ENCODE results near the gene ZNF521. TPM values are rescaled to one million over a fixed set of nuclear protein-coding genes. Genes with fewer than 3 reads are reported as not detected.
A peak's percentile ranks its signal among the peaks of the same experiment; 100 is the strongest.

ZNF521 gene
- polyA plus RNA-seq, 3 donors, result 0.07 to 0.20 TPM; not detected in 1

GRCh38 chr18:25282282-25282681, 69.7 kb downstream of the ZNF521 start:
- Mint-ChIP-seq H3K9me3 (peaks cover 0 to 3% (median 0%) of the 10 kb centered on the region in 7 donors), H3K36me3 (no peaks in the 10 kb centered on the region), H3K27ac (peak overlapping the region in 1 of 7 donors; percentile 39), H3K27me3 (ENCODE audit: low read depth in 3 of 3) (peaks cover 0 to 5% (median 1%) of the 10 kb centered on the region in 3 donors), H3K4me3 (peak overlapping the region in 1 of 2 donors; percentile 19), H3K4me1 (peaks cover 11% of the 10 kb centered on the region)
- Histone ChIP-seq H4K20me1 (ENCODE audit: insufficient read depth, low read length) (no peaks in the 10 kb centered on the region), H2AFZ (ENCODE audit: insufficient read depth, low read depth, low read length, poor library complexity, severe bottlenecking) (peak overlapping the region; percentile 8), H3K79me2 (ENCODE audit: insufficient read depth, low read length) (no peaks in the 10 kb centered on the region), H3K4me3 (replicated peaks in 1 of 3; ENCODE audit: low read depth in 2 of 3, low read length in 3 of 3) (no peak overlapping the region), H3K4me2 (replicated peaks; ENCODE audit: extremely low read depth, low read length, poor library complexity, severe bottlenecking) (no peak overlapping the region), H3K36me3 (replicated peaks in 1 of 2; ENCODE audit: control insufficient read depth in 1 of 2, insufficient read depth in 2 of 2, low read length in 2 of 2) (no peaks in the 10 kb centered on the region), H3K27ac (ENCODE audit: low read depth in 1 of 2, low read length in 2 of 2) (no peak overlapping the region), H3K4me1 (ENCODE audit: control insufficient read depth in 1 of 2, insufficient read depth in 2 of 2, low read length in 2 of 2) (peaks cover 3 to 11% of the 10 kb centered on the region in 2 donors), H3K27me3 (ENCODE audit: control insufficient read depth in 2 of 2, insufficient read depth in 2 of 2, low read length in 2 of 2) (no peaks in the 10 kb centered on the region), H3K9ac (ENCODE audit: insufficient read depth, low read length, poor library complexity, severe bottlenecking) (no peak overlapping the region), H3K9me3 (replicated peaks in 1 of 2; ENCODE audit: control insufficient read depth in 1 of 2, insufficient read depth in 1 of 2, low read length in 2 of 2) (no peaks in the 10 kb centered on the region)
- WGBS (ENCODE audit: insufficient coverage), result 56% methylated on average over 3 of the region's 8 CpGs
- intact Hi-C loops (cut with micrococcal nuclease), result no loop called here
- DNase-seq, result peak in 2 of 3 donors; percentile 18 to 19
- TF ChIP-seq CTCF (IDR thresholded peaks at IDR 0.05), result no peak

GRCh38 chr18:25281556-25281955, 70.4 kb downstream of the ZNF521 start:
- Mint-ChIP-seq H3K4me1 (peaks cover 11% of the 10 kb centered on the region), H3K9me3 (peaks cover 0 to 3% (median 0%) of the 10 kb centered on the region in 7 donors), H3K27ac (no peak overlapping the region), H3K36me3 (no peaks in the 10 kb centered on the region), H3K4me3 (peak overlapping the region in 1 of 2 donors; percentile 67), H3K27me3 (ENCODE audit: low read depth in 3 of 3) (peaks cover 0 to 5% (median 1%) of the 10 kb centered on the region in 3 donors)
- H3K9me3 ChIP-seq (replicated peaks in 1 of 2; ENCODE audit: control insufficient read depth in 1 of 2, insufficient read depth in 1 of 2, low read length in 2 of 2), result no peaks in the 10 kb centered on the region
- peak in 2 of 3 donors; percentile 20 to 44 for DNase-seq
- intact Hi-C loops (cut with micrococcal nuclease), result no loop called here
- H3K79me2 ChIP-seq (ENCODE audit: insufficient read depth, low read length), result no peaks in the 10 kb centered on the region
- WGBS (ENCODE audit: insufficient coverage), result 38% methylated on average over 3 of the region's 6 CpGs
- H3K4me3 ChIP-seq (replicated peaks in 1 of 3; ENCODE audit: low read depth in 2 of 3, low read length in 3 of 3), result no peak overlapping the region
- TF ChIP-seq CTCF (IDR thresholded peaks at IDR 0.05), result no peak
- peak overlapping the region; percentile 15 for H3K4me2 ChIP-seq (replicated peaks; ENCODE audit: extremely low read depth, low read length, poor library complexity, severe bottlenecking)
- no peaks in the 10 kb centered on the region for H4K20me1 ChIP-seq (ENCODE audit: insufficient read depth, low read length)
- peaks cover 3 to 11% of the 10 kb centered on the region in 2 donors for H3K4me1 ChIP-seq (ENCODE audit: control insufficient read depth in 1 of 2, insufficient read depth in 2 of 2, low read length in 2 of 2)
- H2AFZ ChIP-seq (ENCODE audit: insufficient read depth, low read depth, low read length, poor library complexity, severe bottlenecking), result peak overlapping the region; percentile 8
- no peaks in the 10 kb centered on the region for H3K36me3 ChIP-seq (replicated peaks in 1 of 2; ENCODE audit: control insufficient read depth in 1 of 2, insufficient read depth in 2 of 2, low read length in 2 of 2)
- no peaks in the 10 kb centered on the region for H3K27me3 ChIP-seq (ENCODE audit: control insufficient read depth in 2 of 2, insufficient read depth in 2 of 2, low read length in 2 of 2)
- H3K27ac ChIP-seq (ENCODE audit: low read depth in 1 of 2, low read length in 2 of 2), result no peak overlapping the region
- H3K9ac ChIP-seq (ENCODE audit: insufficient read depth, low read length, poor library complexity, severe bottlenecking), result no peak overlapping the region

All from CD14-positive monocyte (primary cell).